ENCODE measurements around the gene BTBD8. TPM values are rescaled to one million over a fixed set of nuclear protein-coding genes. Genes with fewer than 3 reads are reported as not detected.
"Not testable (repeated sequence)": the region's sequence is repeated elsewhere in the genome, so short reads cannot be mapped to it uniquely, and the experiment has no call there.

The BTBD8 gene
- 3.0 and 7.9 TPM in 2 replicates for total RNA-seq (2014; rRNA removed; shearing (Covaris generic))

DNA sequence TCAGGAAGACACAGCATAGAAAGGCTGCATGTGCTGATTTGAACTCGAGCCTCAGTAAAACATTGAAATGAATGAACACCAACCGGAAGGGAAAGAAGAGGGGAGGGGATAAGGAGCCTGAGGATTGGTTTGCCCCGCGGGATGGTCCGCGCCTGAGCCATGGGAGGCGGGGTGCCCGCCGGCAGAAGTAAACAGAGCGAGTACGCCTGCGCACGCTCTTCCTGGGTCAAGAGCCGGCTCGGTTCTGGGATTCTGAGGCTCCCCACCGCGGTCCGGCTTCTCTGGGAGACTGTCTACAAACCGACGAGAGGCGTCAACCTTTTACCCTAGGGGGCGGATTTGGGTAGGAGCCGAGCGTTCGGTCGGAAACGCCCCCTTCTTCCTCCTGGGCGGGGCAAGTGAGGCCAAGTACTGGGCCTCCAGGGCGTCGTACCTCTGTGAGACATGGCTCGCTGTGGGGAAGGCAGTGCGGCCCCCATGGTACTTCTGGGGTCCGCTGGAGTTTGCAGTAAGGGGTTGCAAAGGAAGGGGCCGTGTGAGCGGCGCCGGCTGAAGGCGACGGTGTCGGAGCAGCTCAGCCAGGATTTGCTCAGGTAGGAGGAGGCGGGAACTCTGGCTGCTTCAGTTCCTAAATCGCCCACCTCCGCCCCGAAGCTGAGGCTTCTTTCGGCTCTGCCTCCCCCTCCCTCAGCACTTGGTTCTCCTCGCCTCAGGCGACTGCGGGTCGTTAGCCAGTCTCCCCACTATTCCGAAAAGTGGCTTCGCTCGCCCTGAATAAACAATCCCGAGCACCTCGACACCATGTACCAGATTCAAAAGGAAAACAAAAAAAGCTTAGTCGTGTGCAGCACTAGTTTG, at the start of gene BTBD8:
TSS of gene BTBD8 (plus strand) at position 218 of the 858 bp plus-strand sequence. CDS start at position 445, 227 bp downstream.
- Histone ChIP-seq H3K36me3 (replicated peaks; ENCODE audit: control insufficient read depth, insufficient read depth, low read length) (no peaks in the 10 kb centered on the region), H3K4me3 (ENCODE audit: insufficient read depth, low read depth, low read length) (peak within 1 kb of the TSS; percentile 72), H3K27me3 (ENCODE audit: control insufficient read depth, insufficient read depth, low read length) (no peaks in the 10 kb centered on the region)
- DNase-seq = peak; percentile 89

DNA sequence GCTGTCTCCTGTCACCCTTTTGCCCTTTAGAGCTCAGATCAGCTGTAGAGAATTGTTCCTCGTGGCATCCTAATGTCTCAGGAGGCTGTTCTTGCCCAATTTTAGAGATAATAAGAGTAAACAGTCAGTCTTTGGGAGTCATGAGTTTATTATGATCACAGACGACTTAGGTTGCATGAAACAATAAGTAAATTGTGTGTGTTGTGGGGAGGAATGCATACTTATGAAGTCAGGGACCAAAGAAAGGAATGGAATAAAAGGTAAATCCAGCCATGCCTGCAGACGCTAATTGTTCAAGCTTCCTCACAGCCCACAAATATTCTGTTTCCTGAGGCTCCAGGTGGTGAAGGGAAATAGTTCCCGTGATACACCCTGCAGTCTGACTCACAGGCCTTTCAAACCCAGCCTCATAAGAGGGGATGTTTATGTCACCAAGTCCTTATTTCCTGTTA, 49.5 kb upstream of the BTBD8 start:
- H3K27me3 ChIP-seq (ENCODE audit: control insufficient read depth, insufficient read depth, low read length) = peaks cover 17% of the 10 kb centered on the region
- DNase-seq = no peak
- H3K36me3 ChIP-seq (replicated peaks; ENCODE audit: control insufficient read depth, insufficient read depth, low read length) = no peaks in the 10 kb centered on the region
- peak overlapping the region; percentile 69 for H3K4me3 ChIP-seq (ENCODE audit: insufficient read depth, low read depth, low read length)

DNA sequence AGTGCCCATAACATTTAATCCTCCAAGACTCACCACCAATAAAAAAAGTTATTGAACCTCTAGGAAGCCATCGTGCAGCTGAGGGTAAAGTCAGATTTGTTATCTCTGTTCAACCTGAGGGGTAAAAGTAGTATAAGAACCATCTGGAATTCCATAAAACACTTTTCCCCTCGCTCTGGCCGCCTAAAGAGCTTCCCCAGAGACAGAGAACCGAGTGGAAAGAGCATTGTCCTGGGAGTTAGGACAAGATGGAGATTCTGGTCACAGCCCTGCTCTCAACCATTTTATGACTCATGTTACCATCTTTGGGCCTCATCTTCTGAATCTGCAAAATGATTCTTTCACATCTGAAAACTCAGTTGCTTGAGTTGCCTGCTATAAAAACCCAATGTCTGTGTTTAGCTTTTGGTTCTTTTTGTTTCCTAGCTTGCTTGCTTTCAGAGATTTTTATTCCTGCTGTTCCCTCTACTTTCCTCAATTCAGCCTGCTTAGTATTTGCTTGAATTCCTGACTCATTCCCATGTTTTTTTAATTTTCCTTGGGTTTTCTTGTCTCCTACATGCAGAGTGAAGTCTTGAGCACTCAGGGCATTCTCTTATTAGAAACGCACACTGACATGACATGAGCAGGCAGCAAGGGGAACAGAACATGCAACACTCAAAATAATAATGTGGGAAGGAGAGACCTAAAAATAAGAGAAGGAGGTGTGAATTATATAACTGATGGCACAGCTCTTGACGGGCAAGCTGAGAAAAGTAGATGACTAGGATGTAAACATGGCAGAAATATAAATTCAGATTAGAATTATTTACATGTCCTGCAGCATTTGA, 48.6 kb upstream of the BTBD8 start:
- DNase-seq = no peak
- Histone ChIP-seq H3K4me3 (ENCODE audit: insufficient read depth, low read depth, low read length) (no peak overlapping the region), H3K27me3 (ENCODE audit: control insufficient read depth, insufficient read depth, low read length) (peaks cover 17% of the 10 kb centered on the region), H3K36me3 (replicated peaks; ENCODE audit: control insufficient read depth, insufficient read depth, low read length) (no peaks in the 10 kb centered on the region)

DNA sequence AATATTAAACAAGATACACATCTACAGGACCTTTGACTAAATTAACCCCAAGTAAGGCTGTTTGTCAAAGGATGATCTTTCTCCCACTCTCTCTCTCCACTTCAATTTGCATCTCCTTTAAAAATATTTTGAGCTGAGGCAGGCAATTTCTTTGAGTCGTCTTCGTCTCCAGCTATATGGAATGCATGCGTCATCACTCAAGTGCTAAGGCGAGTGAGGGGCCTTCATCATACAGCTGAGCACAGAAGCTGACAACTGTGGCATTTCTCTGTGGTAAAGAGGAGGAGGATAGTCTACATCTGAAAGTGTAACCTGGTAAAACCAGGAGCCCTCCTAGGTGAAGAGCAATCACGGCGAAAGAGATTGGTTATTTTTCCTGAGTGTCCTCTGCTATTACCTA, 42.7 kb upstream of the BTBD8 start:
- Histone ChIP-seq H3K27me3 (ENCODE audit: control insufficient read depth, insufficient read depth, low read length) (no peaks in the 10 kb centered on the region), H3K36me3 (replicated peaks; ENCODE audit: control insufficient read depth, insufficient read depth, low read length) (no peaks in the 10 kb centered on the region), H3K4me3 (ENCODE audit: insufficient read depth, low read depth, low read length) (no peak overlapping the region)
- DNase-seq = no peak

DNA sequence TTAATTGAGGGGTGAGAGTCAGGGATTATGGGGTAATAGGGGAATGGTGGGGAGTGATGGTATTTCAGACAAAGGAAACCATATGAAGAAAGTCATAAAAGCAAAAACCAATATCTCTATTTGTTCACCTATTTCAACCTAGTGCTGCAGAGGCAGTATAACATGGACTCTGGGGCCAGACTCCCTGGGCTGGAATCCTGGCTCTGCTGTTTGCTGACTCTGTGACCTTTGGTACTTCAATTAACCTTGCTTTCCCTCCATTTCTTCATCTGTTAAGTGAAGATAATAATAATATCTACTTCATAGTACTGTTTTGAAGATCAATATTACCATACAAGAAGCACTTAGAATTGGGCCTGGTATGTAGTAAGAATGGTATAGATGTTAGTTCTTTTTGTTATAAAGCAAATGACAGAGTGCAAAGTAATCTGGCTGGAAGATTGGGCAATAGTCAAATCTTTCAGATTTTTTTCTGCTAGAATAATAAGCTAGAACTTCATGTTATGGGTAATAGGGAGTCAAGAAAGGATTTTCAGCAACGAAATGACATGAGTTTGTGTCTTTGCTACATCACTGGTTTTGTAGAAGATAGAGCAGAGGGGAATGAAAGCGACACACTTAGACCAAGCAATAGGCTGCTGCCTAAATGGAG, 41.3 kb upstream of the BTBD8 start:
- Histone ChIP-seq H3K27me3 (ENCODE audit: control insufficient read depth, insufficient read depth, low read length) (no peaks in the 10 kb centered on the region), H3K4me3 (ENCODE audit: insufficient read depth, low read depth, low read length) (no peak overlapping the region), H3K36me3 (replicated peaks; ENCODE audit: control insufficient read depth, insufficient read depth, low read length) (no peaks in the 10 kb centered on the region)
- DNase-seq = no peak

DNA sequence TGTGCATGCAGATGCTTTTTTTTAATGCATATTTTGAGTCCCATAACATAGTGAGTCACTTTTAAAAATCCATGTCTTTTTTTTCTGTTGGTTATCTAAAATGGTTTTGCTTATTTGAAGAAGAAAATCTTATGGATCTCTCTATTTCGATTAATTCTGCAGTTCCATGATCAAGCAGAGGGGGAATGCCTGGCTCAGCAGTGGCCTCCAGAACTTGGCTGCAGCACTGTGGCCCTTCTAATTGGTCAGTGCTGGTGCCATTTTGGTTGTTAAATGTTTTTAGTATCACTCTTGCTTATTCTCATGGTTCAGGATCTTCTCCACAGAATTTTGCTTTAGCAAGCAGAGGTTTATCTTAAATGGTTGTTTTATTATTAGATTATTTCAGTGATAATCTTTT, 39.2 kb upstream of the BTBD8 start:
- H3K36me3 ChIP-seq (replicated peaks; ENCODE audit: control insufficient read depth, insufficient read depth, low read length) = no peaks in the 10 kb centered on the region
- H3K4me3 ChIP-seq (ENCODE audit: insufficient read depth, low read depth, low read length) = no peak overlapping the region
- H3K27me3 ChIP-seq (ENCODE audit: control insufficient read depth, insufficient read depth, low read length) = no peaks in the 10 kb centered on the region
- DNase-seq = no peak

DNA sequence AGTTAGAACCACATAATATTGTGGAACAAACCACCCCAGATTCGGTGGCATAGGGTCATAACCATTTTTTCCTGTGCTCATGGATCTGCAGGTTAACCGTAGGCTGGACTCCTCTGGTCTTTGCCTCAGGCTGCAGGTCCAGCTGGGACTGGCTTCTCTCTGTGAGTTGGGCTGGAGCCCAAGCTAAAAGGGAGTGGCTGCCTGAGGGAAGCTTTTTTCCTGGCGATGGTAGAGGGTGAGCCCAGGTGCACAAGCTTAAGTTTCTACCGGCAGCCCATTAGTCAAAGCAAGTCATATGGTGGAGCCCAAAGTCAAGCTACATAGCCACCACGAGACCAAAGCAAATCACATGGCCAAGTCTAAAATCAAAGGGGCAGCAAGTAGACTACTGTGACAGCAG, 36.5 kb upstream of the BTBD8 start:
- DNase-seq = no peak
- Histone ChIP-seq H3K36me3 (replicated peaks; ENCODE audit: control insufficient read depth, insufficient read depth, low read length) (no peaks in the 10 kb centered on the region), H3K4me3 (ENCODE audit: insufficient read depth, low read depth, low read length) (no peak overlapping the region), H3K27me3 (ENCODE audit: control insufficient read depth, insufficient read depth, low read length) (no peaks in the 10 kb centered on the region)

DNA sequence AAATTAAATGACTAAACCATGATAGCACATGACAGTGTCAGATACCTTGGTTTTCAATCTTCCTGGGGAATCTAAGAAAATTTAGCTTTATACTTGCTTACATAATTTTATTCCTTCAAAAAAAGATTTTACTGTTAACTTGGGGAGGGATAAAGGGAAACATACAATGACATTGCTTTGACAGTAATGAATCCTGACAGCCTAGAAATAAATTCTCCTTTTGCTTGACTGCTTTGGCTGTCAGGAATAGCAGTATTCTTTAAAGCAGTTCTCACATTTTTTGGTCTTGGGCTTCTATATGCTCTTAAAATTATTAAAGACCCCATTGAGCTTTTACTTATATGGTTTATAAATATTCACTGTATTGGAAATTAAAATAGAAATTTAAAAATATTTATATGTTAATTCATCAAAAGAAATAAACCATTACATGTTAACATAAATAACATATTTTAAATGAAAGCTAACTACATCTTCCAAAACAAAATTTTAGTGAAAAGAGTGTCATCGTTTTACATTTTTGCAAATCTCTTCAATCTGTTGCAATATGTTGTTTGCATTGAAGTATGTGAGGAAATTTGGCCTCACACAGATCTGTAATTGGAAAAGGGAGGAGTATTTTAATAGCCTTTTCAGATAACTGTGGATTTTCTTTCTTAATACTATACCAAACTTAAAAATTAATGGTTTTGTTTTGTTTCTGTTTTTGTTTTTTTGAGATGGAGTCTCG, 34.2 kb upstream of the BTBD8 start:
- no peaks in the 10 kb centered on the region for H3K36me3 ChIP-seq (replicated peaks; ENCODE audit: control insufficient read depth, insufficient read depth, low read length)
- no peaks in the 10 kb centered on the region for H3K27me3 ChIP-seq (ENCODE audit: control insufficient read depth, insufficient read depth, low read length)
- no peak overlapping the region for H3K4me3 ChIP-seq (ENCODE audit: insufficient read depth, low read depth, low read length)
- no peak for DNase-seq

DNA sequence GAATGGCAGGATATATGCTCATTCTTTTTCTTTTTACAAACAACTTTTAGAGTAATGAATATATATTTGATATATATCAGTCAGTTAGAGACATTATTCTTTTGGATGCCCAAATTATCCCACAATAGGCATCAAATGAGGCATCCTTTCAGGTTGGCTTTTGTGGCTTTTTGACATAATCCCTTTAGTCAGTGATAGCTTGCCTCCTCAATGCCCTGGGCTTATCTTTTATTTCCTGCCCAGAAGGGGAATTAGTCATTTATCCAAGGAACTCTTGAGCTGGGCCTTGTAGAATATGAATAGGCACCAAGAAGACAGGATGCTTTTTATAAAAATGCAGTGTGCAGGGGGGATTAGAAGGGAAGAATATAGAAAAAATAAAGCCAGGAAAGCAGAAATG, 28.2 kb upstream of the BTBD8 start:
- no peak for DNase-seq
- Histone ChIP-seq H3K4me3 (ENCODE audit: insufficient read depth, low read depth, low read length) (no peak overlapping the region), H3K36me3 (replicated peaks; ENCODE audit: control insufficient read depth, insufficient read depth, low read length) (no peaks in the 10 kb centered on the region), H3K27me3 (ENCODE audit: control insufficient read depth, insufficient read depth, low read length) (no peaks in the 10 kb centered on the region)

DNA sequence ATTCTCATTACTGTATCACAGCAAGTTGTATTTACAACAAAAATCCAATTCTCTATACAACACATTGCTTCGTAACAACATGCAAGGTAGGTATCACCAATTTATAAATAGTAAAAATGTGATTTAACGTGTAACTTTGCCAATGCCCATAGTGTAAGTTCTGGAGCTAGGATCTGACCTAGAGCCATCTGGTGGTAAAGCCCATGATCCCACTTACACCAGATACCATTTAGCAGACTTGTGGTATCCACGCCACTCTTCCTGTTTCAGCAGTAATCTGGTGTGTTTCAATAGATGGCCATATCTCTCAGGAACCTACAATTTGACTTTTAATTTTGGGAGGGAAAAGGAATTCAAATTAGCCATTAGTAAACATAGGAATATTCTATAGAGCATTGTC, 15.1 kb upstream of the BTBD8 start:
- no peaks in the 10 kb centered on the region for H3K27me3 ChIP-seq (ENCODE audit: control insufficient read depth, insufficient read depth, low read length)
- DNase-seq = peak; percentile 37
- H3K4me3 ChIP-seq (ENCODE audit: insufficient read depth, low read depth, low read length) = no peak overlapping the region
- no peaks in the 10 kb centered on the region for H3K36me3 ChIP-seq (replicated peaks; ENCODE audit: control insufficient read depth, insufficient read depth, low read length)

DNA sequence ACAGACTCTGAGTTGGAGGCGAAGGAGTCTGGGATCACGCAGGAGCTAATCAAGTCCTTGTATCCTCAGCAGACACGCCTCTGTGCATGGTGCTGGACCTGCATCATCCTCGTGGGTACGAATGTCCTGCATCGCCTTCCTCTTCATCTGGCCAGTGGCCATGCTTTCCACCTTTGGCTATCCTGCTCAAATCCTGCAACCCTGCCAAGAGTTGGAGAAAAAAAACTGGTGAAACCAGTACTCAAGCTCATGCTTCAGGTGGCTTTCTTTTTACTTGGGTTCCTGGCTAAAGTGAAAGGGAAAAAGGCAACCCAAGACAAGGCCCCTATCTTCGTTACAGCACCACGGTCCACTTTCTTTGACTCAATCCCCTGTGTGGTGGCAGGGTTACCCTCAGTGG, 13.8 kb upstream of the BTBD8 start:
- Histone ChIP-seq H3K4me3 (ENCODE audit: insufficient read depth, low read depth, low read length) (no peak overlapping the region), H3K36me3 (replicated peaks; ENCODE audit: control insufficient read depth, insufficient read depth, low read length) (no peaks in the 10 kb centered on the region), H3K27me3 (ENCODE audit: control insufficient read depth, insufficient read depth, low read length) (no peaks in the 10 kb centered on the region)
- no peak for DNase-seq

DNA sequence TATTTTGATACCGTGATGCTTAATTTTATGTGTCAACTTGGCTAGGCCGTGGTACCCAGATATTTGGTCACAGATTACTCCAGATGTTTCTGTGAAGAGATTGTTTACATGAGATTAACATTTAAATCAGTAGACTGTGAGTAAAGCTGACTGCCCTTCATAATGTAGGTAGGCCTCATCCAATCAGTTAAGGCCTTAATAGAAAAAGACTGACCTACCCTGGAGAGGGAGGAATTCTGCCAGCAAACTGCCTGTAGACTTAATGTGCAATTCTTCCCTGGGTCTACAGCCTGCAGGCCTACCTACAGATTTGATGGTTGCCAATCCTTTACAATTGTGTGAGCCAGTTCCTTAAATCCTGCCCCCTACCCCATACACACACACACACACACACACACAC, 9.3 kb upstream of the BTBD8 start:
- H3K4me3 ChIP-seq (ENCODE audit: insufficient read depth, low read depth, low read length) = no peak overlapping the region
- H3K27me3 ChIP-seq (ENCODE audit: control insufficient read depth, insufficient read depth, low read length) = no peaks in the 10 kb centered on the region
- DNase-seq = no peak
- no peaks in the 10 kb centered on the region for H3K36me3 ChIP-seq (replicated peaks; ENCODE audit: control insufficient read depth, insufficient read depth, low read length)

DNA sequence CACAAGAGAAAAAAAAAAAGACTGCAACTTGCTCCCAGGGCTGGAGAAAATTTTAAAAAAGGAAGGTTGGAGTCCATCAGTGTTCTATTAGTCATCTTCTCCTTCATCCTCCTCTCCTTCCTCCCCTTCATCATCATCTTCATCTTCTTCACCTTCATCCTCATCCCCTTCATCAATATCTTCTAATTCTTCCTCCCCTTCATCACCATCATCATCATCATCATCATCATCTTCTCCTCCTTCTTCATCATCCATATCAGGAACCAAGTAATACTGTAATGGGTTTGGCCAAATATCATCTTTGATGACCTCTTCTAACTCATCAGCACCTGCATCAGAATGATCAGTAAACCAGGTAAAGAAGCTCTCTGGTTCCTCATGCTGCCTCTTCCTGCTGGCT, 5.7 kb upstream of the BTBD8 start:
- H3K27me3 ChIP-seq (ENCODE audit: control insufficient read depth, insufficient read depth, low read length); H3K4me3 ChIP-seq (ENCODE audit: insufficient read depth, low read depth, low read length); H3K36me3 ChIP-seq (replicated peaks; ENCODE audit: control insufficient read depth, insufficient read depth, low read length); DNase-seq: not testable (repeated sequence)

DNA sequence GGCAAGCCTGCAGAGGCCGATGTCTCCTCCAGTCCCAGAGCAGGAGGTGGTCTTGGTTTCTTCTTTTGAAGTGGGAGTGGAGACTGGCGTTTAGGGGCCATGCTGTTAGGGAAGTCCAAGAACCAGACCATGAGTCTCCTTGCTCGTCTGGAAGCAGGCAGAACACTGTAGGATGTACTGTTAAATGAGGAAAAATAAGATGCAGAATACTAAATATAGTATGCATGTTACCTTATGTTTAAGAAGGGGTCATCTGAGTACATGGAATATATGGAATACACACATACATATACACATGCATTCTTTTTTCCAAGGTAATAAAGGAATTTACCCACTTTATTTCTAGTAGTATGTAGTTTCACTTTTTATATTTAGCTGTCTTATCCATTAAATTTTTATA, 4.8 kb upstream of the BTBD8 start, which contains the start of gene SETSIP:
TSS of gene SETSIP (minus strand) at position 101 of the 400 bp plus-strand sequence. CDS start at position 101, 0 bp downstream.
- Histone ChIP-seq H3K4me3 (ENCODE audit: insufficient read depth, low read depth, low read length) (no peak within 1 kb of the TSS), H3K27me3 (ENCODE audit: control insufficient read depth, insufficient read depth, low read length) (no peaks in the 10 kb centered on the region), H3K36me3 (replicated peaks; ENCODE audit: control insufficient read depth, insufficient read depth, low read length) (no peaks in the 10 kb centered on the region)
- DNase-seq = no peak
